Ovary (tissue), 9 donors: ENCODE data around the gene ZNF609. TPM values are rescaled to one million over a fixed set of nuclear protein-coding genes. Genes with fewer than 3 reads are reported as not detected.
A peak's percentile ranks its signal among the peaks of the same experiment; 100 is the strongest.

Experiments
- DNase-seq, 5 donors: peaks; one replicate each; pipeline ENCODE4 v3.0.0-alpha.2; 2019 to 2020
- H3K27ac ChIP-seq, 2 donors: fragments of 200-600 bp; one replicate each; pipeline versions ENCODE4 v1.5.1 to v1.8.0; 2019 to 2022
- H3K27me3 ChIP-seq: fragments of 200-600 bp; one replicate; pipeline ENCODE4 v1.8.0; 2022
- H3K36me3 ChIP-seq: fragments of 200-600 bp; sonication (generic); one replicate; pipeline ENCODE4 v1.5.1; 2019
- H3K4me1 ChIP-seq: one replicate; pipeline ENCODE4 v1.8.1; 2013; ENCODE audit warnings: mild to moderate bottlenecking, moderate library complexity; ENCODE audit not compliant: insufficient read depth
- H3K4me3 ChIP-seq: fragments of 200-600 bp; sonication (generic); one replicate; pipeline ENCODE4 v1.5.1; 2017
- H3K9me3 ChIP-seq, 2 donors: fragments of 200-600 bp in 1 of 2; sonication (generic) in 1 of 2; one replicate each; pipeline versions ENCODE4 v1.5.1 to v1.8.1; 2013 to 2019; ENCODE audit warnings: mild to moderate bottlenecking in 1 of 2, moderate library complexity in 1 of 2
- EP300 ChIP-seq: sonication (generic); formaldehyde crosslinking; IDR thresholded peaks from one replicate; pipeline ENCODE4 v1.6.1; 2017; ENCODE audit warnings: antibody characterized with exemption
- POLR2A ChIP-seq: fragments of 450-650 bp; IDR thresholded peaks from one replicate; pipeline ENCODE4 v1.6.1; 2017; ENCODE audit warnings: antibody characterized with exemption, mild to moderate bottlenecking, moderate library complexity
- WGBS, 3 donors: extraction: QIAGEN DNeasy Blood & Tissue Kit in 1 of 3; methylation state at CpG; one replicate each; pipeline versions ENCODE4 v1.1.5 to v1.1.7; 2013 to 2017; 5-methylcytosine and 5-hydroxymethylcytosine counted together
- intact Hi-C, 4 donors: fragments of 100-400 bp; cut with DNase I; formaldehyde crosslinking; loops; one replicate each; pipeline versions ENCODE4 v1.11.0 to v1.15.1; 2022 to 2023
- polyA plus RNA-seq, 2 donors: library from polyadenylated mRNA; stranded (reverse); fragments of 200-250 nt in 1 of 2; fragments of 350-450 nt in 1 of 2; fragmentation: Illumina TruSeq in 1 of 2; extraction: RNeasy Lipid Tissue Mini Kit (QIAGEN cat#74804) in 1 of 2; gene quantifications; one replicate each; pipeline ENCODE4 v1.2.3, GENCODE V29; 2013 to 2014
- total RNA-seq, 7 donors: library from RNA; depleted of rRNA in 2 of 7; stranded (reverse); fragments of >200 nt in 2 of 7; fragmentation: NEBNext Ultra II Directional in 3 of 7; extraction: Animal tissue kit (Norgen Biotek cat#: 25700) in 3 of 7; gene quantifications; one replicate each; pipeline versions ENCODE4 v1.1.0 to v1.2.4, GENCODE V29; 2016 to 2023
- TF ChIP-seq, protein P1 (sequence below), 3 donors: fragments of 450-650 bp in 2 of 3; fragments of 200-600 bp in 1 of 3; IDR thresholded peaks; one replicate each; pipeline versions ENCODE4 v1.5.1 to v1.8.0; 2016 to 2022; ENCODE audit warnings: antibody characterized with exemption in 3 of 3, mild to moderate bottlenecking in 1 of 3
- donor health status: DM: no; HTN: no; CAD: no; lungs with moderate emphysema.
- donor health status: DM: no; HTN: no; CAD: no.
- donor health status: Bipolar disorder and iron deficiency.
- donor health status: DM: yes; HTN: yes; CAD: no.
- donor health status: DM: no; HTN: no; CAD: no.
- donor health status: DM: yes; HTN: yes; CAD: no.

ZNF609 gene
- total and polyA plus RNA-seq, 9 donors, result 18.4 to 63.6 (median 40.7) TPM

DNA sequence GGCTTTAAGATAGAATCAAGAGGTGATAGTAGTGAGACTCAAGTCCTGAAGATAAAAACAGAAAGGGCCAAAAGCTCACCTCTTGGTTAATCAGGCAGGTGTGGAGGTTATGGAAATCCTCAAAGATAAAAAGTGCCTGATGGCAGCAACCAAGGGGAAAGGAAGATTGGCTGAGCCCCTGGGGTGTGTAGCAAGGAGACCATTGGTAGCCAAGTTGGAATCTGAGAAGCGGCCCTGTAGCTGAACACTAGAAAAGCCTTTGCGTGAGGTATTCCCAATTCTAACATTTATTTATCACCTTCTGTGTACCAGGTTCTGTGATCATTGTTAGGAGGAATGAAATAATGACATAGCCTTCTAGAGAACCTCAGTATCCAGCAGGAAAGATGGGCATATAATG lies 98.9 kb downstream of the ZNF609 start:
- intact Hi-C loops, result no loop called here
- WGBS, 3 donors, result 79 to 94% (median 85%) methylated on average over 2 of the region's 2 CpGs
- no peak overlapping the region for H3K4me3 ChIP-seq
- TF ChIP-seq EP300, result no peak
- TF ChIP-seq, protein P1, sequence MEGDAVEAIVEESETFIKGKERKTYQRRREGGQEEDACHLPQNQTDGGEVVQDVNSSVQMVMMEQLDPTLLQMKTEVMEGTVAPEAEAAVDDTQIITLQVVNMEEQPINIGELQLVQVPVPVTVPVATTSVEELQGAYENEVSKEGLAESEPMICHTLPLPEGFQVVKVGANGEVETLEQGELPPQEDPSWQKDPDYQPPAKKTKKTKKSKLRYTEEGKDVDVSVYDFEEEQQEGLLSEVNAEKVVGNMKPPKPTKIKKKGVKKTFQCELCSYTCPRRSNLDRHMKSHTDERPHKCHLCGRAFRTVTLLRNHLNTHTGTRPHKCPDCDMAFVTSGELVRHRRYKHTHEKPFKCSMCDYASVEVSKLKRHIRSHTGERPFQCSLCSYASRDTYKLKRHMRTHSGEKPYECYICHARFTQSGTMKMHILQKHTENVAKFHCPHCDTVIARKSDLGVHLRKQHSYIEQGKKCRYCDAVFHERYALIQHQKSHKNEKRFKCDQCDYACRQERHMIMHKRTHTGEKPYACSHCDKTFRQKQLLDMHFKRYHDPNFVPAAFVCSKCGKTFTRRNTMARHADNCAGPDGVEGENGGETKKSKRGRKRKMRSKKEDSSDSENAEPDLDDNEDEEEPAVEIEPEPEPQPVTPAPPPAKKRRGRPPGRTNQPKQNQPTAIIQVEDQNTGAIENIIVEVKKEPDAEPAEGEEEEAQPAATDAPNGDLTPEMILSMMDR (IDR thresholded peaks at IDR 0.05), result no peak
- no peaks in the 10 kb centered on the region for H3K9me3 ChIP-seq
- DNase-seq, result no peak
- no peaks in the 10 kb centered on the region for H3K36me3 ChIP-seq
- peak overlapping the region in 1 of 2 donors; percentile 24 for H3K27ac ChIP-seq
- no peaks in the 10 kb centered on the region for H3K27me3 ChIP-seq
- peaks cover 7% of the 10 kb centered on the region for H3K4me1 ChIP-seq

DNA sequence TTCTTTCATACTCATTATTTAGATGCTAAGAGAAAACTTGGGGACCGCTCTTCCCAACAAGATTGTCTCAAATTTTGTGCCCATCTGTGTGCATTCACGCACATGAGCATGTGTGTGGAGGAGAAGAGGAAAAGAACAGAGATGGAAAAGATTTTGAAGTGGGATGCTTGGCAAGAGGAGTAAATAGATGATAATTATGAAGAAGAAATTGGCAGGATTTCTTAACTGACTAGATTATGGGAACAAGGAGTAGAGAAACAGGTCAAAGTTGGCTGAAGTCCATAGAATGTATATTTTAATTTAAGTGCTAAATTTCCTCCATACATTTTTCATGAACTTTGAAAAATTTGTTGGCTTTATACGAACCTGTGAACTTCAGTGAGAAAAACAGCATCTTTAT lies 100.1 kb downstream of the ZNF609 start:
- intact Hi-C loops, result no loop called here
- Histone ChIP-seq H3K4me1 (peaks cover 7% of the 10 kb centered on the region), H3K27me3 (no peaks in the 10 kb centered on the region), H3K36me3 (no peaks in the 10 kb centered on the region), H3K9me3 (no peaks in the 10 kb centered on the region), H3K4me3 (no peak overlapping the region), H3K27ac (no peak overlapping the region)
- WGBS, 3 donors, result 95 to 96% (median 95%) methylated on average over 3 of the region's 3 CpGs
- no peak for TF ChIP-seq POLR2A
- TF ChIP-seq EP300, result no peak
- TF ChIP-seq, protein P1 (IDR thresholded peaks at IDR 0.05), result no peak
- DNase-seq, result no peak

DNA sequence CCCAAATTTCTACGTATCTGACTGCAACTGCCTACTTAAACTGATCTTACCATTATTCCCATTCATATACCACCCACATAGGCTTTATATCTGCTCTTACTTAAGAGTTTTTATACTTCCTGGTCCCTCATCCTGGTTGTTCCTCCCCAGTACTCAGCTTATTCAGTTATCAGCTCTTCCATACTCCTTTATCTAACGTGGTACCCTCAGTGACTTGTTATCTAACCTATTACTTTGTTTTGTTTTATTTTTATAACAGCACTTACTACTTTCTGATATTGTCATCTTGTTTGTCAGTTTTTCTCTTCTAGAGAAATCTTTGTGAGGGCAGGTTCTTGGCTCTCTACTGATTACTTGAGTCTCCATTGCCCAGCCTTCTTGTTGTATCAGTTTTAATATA lies 100.6 kb downstream of the ZNF609 start:
- DNase-seq, result no peak
- intact Hi-C loops, result no loop called here
- Histone ChIP-seq H3K27ac (peak overlapping the region in 1 of 2 donors; percentile 20), H3K4me1 (peaks cover 7% of the 10 kb centered on the region), H3K4me3 (no peak overlapping the region), H3K36me3 (no peaks in the 10 kb centered on the region), H3K9me3 (no peaks in the 10 kb centered on the region), H3K27me3 (no peaks in the 10 kb centered on the region)
- TF ChIP-seq, protein P1 (IDR thresholded peaks at IDR 0.05), result no peak
- no peak for TF ChIP-seq POLR2A
- WGBS, 3 donors, result 58 to 73% (median 60%) methylated on average over 2 of the region's 2 CpGs

DNA sequence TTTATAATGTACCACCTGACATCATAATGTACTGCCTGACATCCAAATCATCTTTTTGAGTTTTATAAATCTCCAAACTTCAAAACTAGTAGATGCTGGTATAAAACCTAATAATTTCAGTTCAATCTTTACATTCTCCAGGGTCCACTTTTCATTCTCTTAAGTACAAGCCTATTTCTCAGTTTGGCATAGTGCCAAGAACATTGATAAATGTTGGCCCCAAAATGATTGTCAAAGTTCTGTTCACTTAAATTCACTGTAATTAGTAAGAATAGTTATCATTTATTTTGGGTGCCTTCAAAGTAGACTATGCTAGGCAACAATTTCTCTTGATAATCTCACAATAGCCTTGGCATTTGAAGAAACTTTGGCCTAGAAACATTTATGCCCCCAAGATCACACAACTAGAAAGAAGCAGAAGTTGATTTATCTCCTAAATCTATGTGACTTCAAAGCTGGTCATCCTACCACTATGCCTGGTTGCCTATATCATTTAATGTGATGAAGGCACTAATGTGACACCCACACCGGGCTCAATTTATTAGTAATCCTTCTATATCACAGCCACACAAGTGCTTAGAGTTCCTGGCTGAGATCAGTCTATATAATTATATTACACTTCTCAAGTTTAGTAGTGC lies 101.7 kb downstream of the ZNF609 start:
- TF ChIP-seq POLR2A, result no peak
- no peak for TF ChIP-seq EP300
- TF ChIP-seq, protein P1 (IDR thresholded peaks at IDR 0.05), result no peak
- no peaks in the 10 kb centered on the region for H3K36me3 ChIP-seq
- H3K4me3 ChIP-seq, result no peak overlapping the region
- no peak for DNase-seq
- no peaks in the 10 kb centered on the region for H3K27me3 ChIP-seq
- peaks cover 7% of the 10 kb centered on the region for H3K4me1 ChIP-seq
- no peaks in the 10 kb centered on the region for H3K9me3 ChIP-seq
- intact Hi-C loops, result no loop called here
- H3K27ac ChIP-seq, result no peak overlapping the region
- WGBS, 3 donors, result 97 to 98% (median 97%) methylated on average over 1 of the region's 1 CpG
